ENCODE results near the gene SEPTIN12.

GRCh38 chr16:4760221-4760910, 27.8 kb downstream of the SEPTIN12 start:
- TF ChIP-seq CTCF (IDR thresholded peaks at IDR 0.05): no peak
- no peak for TF ChIP-seq POLR2AphosphoS5 (IDR thresholded peaks at IDR 0.05)
- no peak for TF ChIP-seq EP300 (IDR thresholded peaks at IDR 0.05)
- TF ChIP-seq POLR2A (IDR thresholded peaks at IDR 0.05): no peak

All from upper lobe of left lung (tissue), 4 donors.